ACC112 (cell line): Measurements from ENCODE around the gene SRGAP2C.
"Not testable (repeated sequence)": the region's sequence is repeated elsewhere in the genome, so short reads cannot be mapped to it uniquely, and the experiment has no call there.

ENCODE experiments used
- H2AFZ ChIP-seq: fragments of 200-600 bp; sonication (generic); one replicate; pipeline ENCODE4 v1.6.0; 2017; ENCODE audit warnings: antibody characterized with exemption, low read length; ENCODE audit not compliant: unreplicated experiment
- H3K27ac ChIP-seq: fragments of 200-600 bp; sonication (generic); 2 replicates; pipeline ENCODE4 v1.5.1; 2014; ENCODE audit warnings: low read depth, mild to moderate bottlenecking, antibody characterized with exemption, low read length, moderate library complexity
- H3K27me3 ChIP-seq: fragments of 200-600 bp; sonication (generic); 2 replicates; pipeline ENCODE4 v1.6.1; 2014; ENCODE audit warnings: mild to moderate bottlenecking, antibody characterized with exemption, low read length, moderate library complexity, mixed read lengths; ENCODE audit not compliant: insufficient read depth
- H3K36me3 ChIP-seq: fragments of 200-600 bp; sonication (generic); 2 replicates; pipeline ENCODE4 v1.6.1; 2016; ENCODE audit warnings: mild to moderate bottlenecking, antibody characterized with exemption, low read length, moderate library complexity, mixed read lengths; ENCODE audit not compliant: insufficient read depth
- H3K4me1 ChIP-seq: fragments of 200-600 bp; sonication (generic); one replicate; pipeline ENCODE4 v1.6.1; 2016; ENCODE audit warnings: low read length, mixed read lengths; ENCODE audit not compliant: insufficient read depth, unreplicated experiment, control insufficient read depth
- H3K4me3 ChIP-seq: fragments of 200-600 bp; sonication (generic); 2 replicates; pipeline ENCODE4 v1.5.1; 2014; ENCODE audit warnings: mild to moderate bottlenecking, low read depth, low read length
- H3K79me2 ChIP-seq: fragments of 200-600 bp; sonication (generic); one replicate; pipeline ENCODE4 v1.6.0; 2016; ENCODE audit warnings: low read length; ENCODE audit not compliant: control insufficient read depth, unreplicated experiment, insufficient read depth

The SRGAP2C gene

GRCh38 chr1:121232445-121233125 lies 47.8 kb downstream of the SRGAP2C start:
- H3K36me3 ChIP-seq, H2AFZ ChIP-seq, H3K27ac ChIP-seq, H3K79me2 ChIP-seq, H3K27me3 ChIP-seq, H3K4me3 ChIP-seq, H3K4me1 ChIP-seq: not testable (repeated sequence)

GRCh38 chr1:121234090-121234759 lies 49.5 kb downstream of the SRGAP2C start:
- H3K79me2 ChIP-seq, H3K4me3 ChIP-seq, H3K27me3 ChIP-seq, H2AFZ ChIP-seq, H3K27ac ChIP-seq, H3K4me1 ChIP-seq, H3K36me3 ChIP-seq: not testable (repeated sequence)

- not testable (repeated sequence) for H3K36me3 ChIP-seq, H3K27ac ChIP-seq, H2AFZ ChIP-seq, H3K27me3 ChIP-seq, H3K79me2 ChIP-seq, H3K4me1 ChIP-seq, H3K4me3 ChIP-seq
Observed at GRCh38 chr1:121238384-121238783, 53.6 kb downstream of the SRGAP2C start.

- H3K27me3 ChIP-seq, H3K27ac ChIP-seq, H3K36me3 ChIP-seq, H3K4me1 ChIP-seq, H3K79me2 ChIP-seq, H3K4me3 ChIP-seq, H2AFZ ChIP-seq: not testable (repeated sequence)
Observed at GRCh38 chr1:121243913-121244312, 59.1 kb downstream of the SRGAP2C start.

- H3K4me3 ChIP-seq, H3K79me2 ChIP-seq, H2AFZ ChIP-seq, H3K27me3 ChIP-seq, H3K27ac ChIP-seq, H3K4me1 ChIP-seq, H3K36me3 ChIP-seq: not testable (repeated sequence)
Observed at GRCh38 chr1:121246399-121246798, 61.6 kb downstream of the SRGAP2C start.

- not testable (repeated sequence) for H3K27ac ChIP-seq, H3K79me2 ChIP-seq, H3K27me3 ChIP-seq, H2AFZ ChIP-seq, H3K4me3 ChIP-seq, H3K36me3 ChIP-seq, H3K4me1 ChIP-seq
Observed at GRCh38 chr1:121252656-121253055, 67.9 kb downstream of the SRGAP2C start.

GRCh38 chr1:121254618-121255017 lies 69.8 kb downstream of the SRGAP2C start:
- not testable (repeated sequence) for H3K4me1 ChIP-seq, H3K27me3 ChIP-seq, H3K36me3 ChIP-seq, H3K79me2 ChIP-seq, H3K27ac ChIP-seq, H3K4me3 ChIP-seq, H2AFZ ChIP-seq

GRCh38 chr1:121257632-121258031 lies 72.9 kb downstream of the SRGAP2C start:
- not testable (repeated sequence) for H3K79me2 ChIP-seq, H3K36me3 ChIP-seq, H2AFZ ChIP-seq, H3K4me3 ChIP-seq, H3K27me3 ChIP-seq, H3K4me1 ChIP-seq, H3K27ac ChIP-seq

GRCh38 chr1:121258134-121258533 lies 73.4 kb downstream of the SRGAP2C start:
- H3K36me3 ChIP-seq, H2AFZ ChIP-seq, H3K4me1 ChIP-seq, H3K79me2 ChIP-seq, H3K27ac ChIP-seq, H3K4me3 ChIP-seq, H3K27me3 ChIP-seq: not testable (repeated sequence)

GRCh38 chr1:121260205-121260604 lies 75.4 kb downstream of the SRGAP2C start:
- H2AFZ ChIP-seq, H3K4me1 ChIP-seq, H3K36me3 ChIP-seq, H3K4me3 ChIP-seq, H3K27ac ChIP-seq, H3K27me3 ChIP-seq, H3K79me2 ChIP-seq: not testable (repeated sequence)

- H3K27ac ChIP-seq, H3K79me2 ChIP-seq: not testable (repeated sequence)
Observed at GRCh38 chr1:121262163-121262562, 77.4 kb downstream of the SRGAP2C start.

More at GRCh38 chr1:121262163-121262562, 77.4 kb downstream of the SRGAP2C start:
- H2AFZ ChIP-seq, H3K27me3 ChIP-seq, H3K4me1 ChIP-seq, H3K36me3 ChIP-seq, H3K4me3 ChIP-seq: not testable (repeated sequence)
